WTC11 (cell line): ENCODE results near the gene MRPL14. TPM values are rescaled to one million over a fixed set of nuclear protein-coding genes. Genes with fewer than 3 reads are reported as not detected.
A peak's percentile ranks its signal among the peaks of the same experiment; 100 is the strongest.

ENCODE experiments used
- ATAC-seq: fragments of 200-7000 bp; cut with Tn5 transposase; 2 replicates; pipeline ENCODE4 v1.10.0; 2021; ENCODE audit warnings: mild to moderate bottlenecking, moderate library complexity
- CTCF ChIA-PET: fragments of 300-600 bp; sonication (Branson Sonifier 250); formaldehyde crosslinking; loops from one replicate; lab custom pipeline; 2021; ENCODE audit warnings: antibody characterized with exemption; lab: Charles Lee
- POLR2A ChIA-PET: fragments of 350-600 bp; sonication (Branson Sonifier 250); formaldehyde crosslinking; loops from one replicate; lab custom pipeline; 2021; ENCODE audit warnings: antibody characterized with exemption; lab: Charles Lee
- DNase-seq: peaks from one replicate; pipeline ENCODE4 v3.0.0; 2021; ENCODE audit warnings: low spot score
- H3K27ac Mint-ChIP-seq: 2 replicates; pipeline ENCODE4 v1.8.0; 2021; ENCODE audit warnings: mixed read lengths
- H3K27me3 Mint-ChIP-seq: 2 replicates; pipeline ENCODE4 v1.8.0; 2021; ENCODE audit warnings: low read depth, mild to moderate bottlenecking, moderate library complexity, mixed read lengths
- H3K36me3 Mint-ChIP-seq: 2 replicates; pipeline ENCODE4 v1.8.0; 2021; ENCODE audit warnings: mixed read lengths
- H3K4me1 Mint-ChIP-seq: 2 replicates; pipeline ENCODE4 v1.8.0; 2022; ENCODE audit warnings: mixed read lengths
- H3K4me3 Mint-ChIP-seq: 2 replicates; pipeline ENCODE4 v1.8.0; 2021; ENCODE audit warnings: mild to moderate bottlenecking, moderate library complexity, mixed read lengths
- H3K9me3 Mint-ChIP-seq: 2 replicates; pipeline ENCODE4 v1.8.0; 2021; ENCODE audit warnings: mixed read lengths
- ATF2 ChIP-seq: sonication (generic); formaldehyde crosslinking; IDR thresholded peaks from 2 replicates; pipeline ENCODE4 v1.8.1; 2022; ENCODE audit warnings: low read depth, missing genetic modification reagents, borderline replicate concordance
- CDX4 ChIP-seq: fragments of 250-450 bp; sonication (Bioruptor Pico); IDR thresholded peaks from 2 replicates; pipeline ENCODE4 v1.9.0; 2021; ENCODE audit warnings: moderate library complexity, mild to moderate bottlenecking, inconsistent platforms, borderline replicate concordance
- E2F1 ChIP-seq: sonication (generic); formaldehyde crosslinking; IDR thresholded peaks from 2 replicates; pipeline ENCODE4 v1.8.0; 2022; ENCODE audit warnings: mild to moderate bottlenecking, missing genetic modification reagents
- GTF2I ChIP-seq: fragments of 250-450 bp; sonication (Bioruptor Pico); conservative IDR thresholded peaks from 2 replicates; pipeline ENCODE4 v1.4.0; 2021; ENCODE audit warnings: mild to moderate bottlenecking
- HMGA2 ChIP-seq: fragments of 250-450 bp; sonication (Bioruptor Pico); IDR thresholded peaks from 2 replicates; pipeline ENCODE4 v1.4.0; 2021; ENCODE audit warnings: mild to moderate bottlenecking, moderate library complexity
- MAX ChIP-seq: sonication (generic); formaldehyde crosslinking; IDR thresholded peaks from 2 replicates; pipeline ENCODE4 v1.8.0; 2022; ENCODE audit warnings: mild to moderate bottlenecking, missing genetic modification reagents
- MLX ChIP-seq: sonication (generic); formaldehyde crosslinking; IDR thresholded peaks from 2 replicates; pipeline ENCODE4 v1.8.1; 2023; ENCODE audit warnings: mild to moderate bottlenecking, missing genetic modification reagents, moderate library complexity
- NR1H2 ChIP-seq: sonication (generic); formaldehyde crosslinking; IDR thresholded peaks from 2 replicates; pipeline ENCODE4 v1.9.0; 2021; ENCODE audit warnings: mild to moderate bottlenecking, moderate library complexity, missing genetic modification reagents
- PRDM15 ChIP-seq: sonication (generic); formaldehyde crosslinking; IDR thresholded peaks from 2 replicates; pipeline ENCODE4 v1.8.0; 2022; ENCODE audit warnings: missing genetic modification reagents
- PRRX2 ChIP-seq: fragments of 250-450 bp; sonication (Bioruptor Pico); IDR thresholded peaks from 2 replicates; pipeline ENCODE4 v1.8.0; 2021; ENCODE audit warnings: mild to moderate bottlenecking
- SMAD3 ChIP-seq: sonication (generic); formaldehyde crosslinking; IDR thresholded peaks from 2 replicates; pipeline ENCODE4 v1.8.0; 2022; ENCODE audit warnings: missing genetic modification reagents, mild to moderate bottlenecking, borderline replicate concordance
- SMAD4 ChIP-seq: sonication (generic); formaldehyde crosslinking; IDR thresholded peaks from 2 replicates; pipeline ENCODE4 v1.8.0; 2022; ENCODE audit warnings: mild to moderate bottlenecking, missing genetic modification reagents
- TEAD1 ChIP-seq: sonication (generic); formaldehyde crosslinking; IDR thresholded peaks from 2 replicates; pipeline ENCODE4 v1.8.0; 2022; ENCODE audit warnings: mild to moderate bottlenecking, missing genetic modification reagents
- USF1 ChIP-seq: sonication (generic); formaldehyde crosslinking; IDR thresholded peaks from 2 replicates; pipeline ENCODE4 v1.8.0; 2022; ENCODE audit warnings: mild to moderate bottlenecking, missing genetic modification reagents
- ZNF138 ChIP-seq: sonication (generic); formaldehyde crosslinking; conservative IDR thresholded peaks from 2 replicates; pipeline ENCODE4 v1.8.1; 2022; ENCODE audit warnings: mild to moderate bottlenecking, moderate library complexity, missing genetic modification reagents
- ZNF232 ChIP-seq: sonication (generic); formaldehyde crosslinking; IDR thresholded peaks from 2 replicates; pipeline ENCODE4 v1.8.0; 2022; ENCODE audit warnings: mild to moderate bottlenecking, missing genetic modification reagents
- ZNF317 ChIP-seq: sonication (generic); formaldehyde crosslinking; IDR thresholded peaks from 2 replicates; pipeline ENCODE4 v1.8.1; 2023; ENCODE audit warnings: low read depth, mild to moderate bottlenecking, moderate library complexity, missing genetic modification reagents, borderline replicate concordance
- ZNF423 ChIP-seq: fragments of 250-450 bp; sonication (Bioruptor Pico); IDR thresholded peaks from 2 replicates; pipeline ENCODE4 v2.1.2; 2022; ENCODE audit warnings: mild to moderate bottlenecking, moderate library complexity
- ZNF512 ChIP-seq: sonication (generic); formaldehyde crosslinking; IDR thresholded peaks from 2 replicates; pipeline ENCODE4 v1.8.1; 2022; ENCODE audit warnings: missing genetic modification reagents, borderline replicate concordance
- ZSCAN18 ChIP-seq: fragments of 250-450 bp; sonication (Bioruptor Pico); IDR thresholded peaks from 2 replicates; pipeline ENCODE4 v2.1.2; 2022; ENCODE audit warnings: mild to moderate bottlenecking, moderate library complexity
- total RNA-seq: library from RNA; stranded (reverse); gene quantifications from 3 replicates; pipeline ENCODE4 v1.2.3, GENCODE V29; 2021

The MRPL14 gene
- total RNA-seq, 1 experiment from 2014 or later, result 74.2 TPM

GRCh38 chr6:44166116-44166515, 38.9 kb upstream of the MRPL14 start:
- POLR2A ChIA-PET, result no interaction called here
- peaks cover 42% of the 10 kb centered on the region for H3K4me1 Mint-ChIP-seq
- H3K4me3 Mint-ChIP-seq, result no peak overlapping the region; the same call in 1 of the 2 replicates
- DNase-seq (no peak), ATAC-seq (peak; percentile 9; the same call in 1 of the 2 replicates)
- CTCF ChIA-PET, result interaction anchor here (0.9 to 2.0 kb wide), 5 partner anchors 9 to 90 kb away, joined by 3 to 8 read pairs (median 4); no protein-coding TSS in a partner anchor
- peak overlapping the region; percentile 84 for H3K27ac Mint-ChIP-seq
- peaks cover 8% of the 10 kb centered on the region for H3K9me3 Mint-ChIP-seq
- peaks cover 5% of the 10 kb centered on the region; the same call in 1 of the 2 replicates for H3K27me3 Mint-ChIP-seq
- peaks cover 4% of the 10 kb centered on the region; the same call in 1 of the 2 replicates for H3K36me3 Mint-ChIP-seq
- no peak for TF ChIP-seq HMGA2 (CRISPR knock-in tag)
- no peak for TF ChIP-seq SMAD4 (CRISPR knock-in tag)
- no peak for TF ChIP-seq MAX
- no peak for TF ChIP-seq GTF2I (CRISPR knock-in tag)
- no peak for TF ChIP-seq ZSCAN18 (CRISPR knock-in tag)
- no peak for TF ChIP-seq TEAD1 (CRISPR knock-in tag)

GRCh38 chr6:44162876-44163625, 35.8 kb upstream of the MRPL14 start:
- CTCF ChIA-PET, result interaction anchor here (1.0 to 4.6 kb wide), 3 partner anchors 10 to 72 kb away, joined by 3 to 22 read pairs (median 3); no protein-coding TSS in a partner anchor
- Mint-ChIP-seq H3K9me3 (no peaks in the 10 kb centered on the region), H3K27me3 (no peaks in the 10 kb centered on the region), H3K36me3 (no peaks in the 10 kb centered on the region), H3K4me1 (peaks cover 42% of the 10 kb centered on the region), H3K27ac (no peak overlapping the region), H3K4me3 (no peak overlapping the region)
- ATAC-seq, result no peak
- no peak for DNase-seq
- POLR2A ChIA-PET, result interaction anchor here (0.6 kb wide), 1 partner anchor 126 kb away, joined by 4 read pairs; no protein-coding TSS in a partner anchor
- TF ChIP-seq ZNF423 (CRISPR knock-in tag) (no peak), USF1 (CRISPR knock-in tag) (no peak), ZNF512 (CRISPR knock-in tag) (no peak), ZNF232 (CRISPR knock-in tag) (no peak), ZNF138 (CRISPR knock-in tag) (no peak), PRRX2 (no peak), ATF2 (CRISPR knock-in tag) (no peak), MLX (CRISPR knock-in tag) (no peak), PRDM15 (no peak), ZNF317 (no peak), E2F1 (no peak), HMGA2 (CRISPR knock-in tag) (no peak), CDX4 (CRISPR knock-in tag) (no peak), SMAD3 (CRISPR knock-in tag) (no peak), NR1H2 (no peak)
